Ishikawa (cell line): ENCODE results near the gene VWDE.
A peak's percentile ranks its signal among the peaks of the same experiment; 100 is the strongest.

Source experiments
- CEBPB ChIP-seq: IDR thresholded peaks from 2 replicates; pipeline ENCODE4 v1.6.1; 2012
- CREB1 ChIP-seq: IDR thresholded peaks from 2 replicates; pipeline ENCODE4 v1.6.1; 2012; ENCODE audit warnings: low read depth
- EGR1 ChIP-seq: IDR thresholded peaks from 2 replicates; pipeline ENCODE4 v1.6.1; 2012
- EP300 ChIP-seq: IDR thresholded peaks from 2 replicates; pipeline ENCODE4 v1.6.1; 2012; ENCODE audit warnings: borderline replicate concordance
- FOXM1 ChIP-seq: IDR thresholded peaks from 2 replicates; pipeline ENCODE4 v1.6.1; 2012; ENCODE audit warnings: low read depth, borderline replicate concordance
- MAX ChIP-seq: IDR thresholded peaks from 2 replicates; pipeline ENCODE4 v1.6.1; 2012
- RAD21 ChIP-seq: IDR thresholded peaks from 2 replicates; pipeline ENCODE4 v1.6.1; 2012; ENCODE audit warnings: low read depth
- REST ChIP-seq: IDR thresholded peaks from 2 replicates; pipeline ENCODE4 v1.6.1; 2012; ENCODE audit warnings: low read depth, mild to moderate bottlenecking
- TAF1 ChIP-seq: IDR thresholded peaks from 2 replicates; pipeline ENCODE4 v1.6.1; 2012; ENCODE audit warnings: low read depth, mild to moderate bottlenecking
- USF1 ChIP-seq: IDR thresholded peaks from 2 replicates; pipeline ENCODE4 v1.6.1; 2012
- YY1 ChIP-seq: IDR thresholded peaks from 2 replicates; pipeline ENCODE4 v1.6.1; 2012; ENCODE audit warnings: low read depth
- ZBTB7A ChIP-seq: IDR thresholded peaks from 2 replicates; pipeline ENCODE4 v1.6.1; 2012; ENCODE audit warnings: low read depth

- TF ChIP-seq MAX (no peak), EGR1 (no peak), USF1 (no peak), REST (no peak), EP300 (no peak), YY1 (no peak), TAF1 (no peak), CREB1 (no peak), RAD21 (peak; percentile 41), ZBTB7A (no peak), FOXM1 (no peak), CEBPB (no peak)
Measured at GRCh38 chr7:12436896-12437535, 33.4 kb upstream of the VWDE start.
